GM12872 (cell line): ENCODE results near the gene IGDCC3.

Source experiments
- CTCF ChIP-seq: IDR thresholded peaks from 3 replicates; pipeline ENCODE4 v1.5.1; 2011; ENCODE audit warnings: low read depth, mild to moderate bottlenecking, low read length, moderate library complexity; ENCODE audit not compliant: insufficient read depth

Gene IGDCC3

DNA sequence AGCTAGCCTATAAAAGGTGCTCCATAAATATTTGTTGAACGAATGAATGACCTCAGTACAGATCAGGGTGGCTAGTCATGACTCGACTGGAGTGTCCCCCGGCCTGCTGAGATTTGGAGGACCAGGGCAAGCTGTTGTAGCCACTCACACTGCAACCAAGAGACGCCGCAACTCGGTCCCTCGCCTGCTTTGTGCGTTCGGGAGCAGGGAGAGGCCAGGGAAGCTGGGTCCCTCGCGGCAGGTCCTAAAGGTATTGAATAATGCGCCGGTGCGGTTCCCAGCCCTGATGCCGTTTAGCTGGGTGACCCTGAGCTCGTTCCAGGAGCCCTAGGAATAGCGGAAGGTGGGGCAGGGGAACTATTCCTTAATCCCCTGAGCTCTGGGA, 43.2 kb upstream of the IGDCC3 start:
- TF ChIP-seq CTCF = no peak

GRCh38 chr15:65418596-65418995, 40.8 kb upstream of the IGDCC3 start:
- TF ChIP-seq CTCF = no peak

DNA sequence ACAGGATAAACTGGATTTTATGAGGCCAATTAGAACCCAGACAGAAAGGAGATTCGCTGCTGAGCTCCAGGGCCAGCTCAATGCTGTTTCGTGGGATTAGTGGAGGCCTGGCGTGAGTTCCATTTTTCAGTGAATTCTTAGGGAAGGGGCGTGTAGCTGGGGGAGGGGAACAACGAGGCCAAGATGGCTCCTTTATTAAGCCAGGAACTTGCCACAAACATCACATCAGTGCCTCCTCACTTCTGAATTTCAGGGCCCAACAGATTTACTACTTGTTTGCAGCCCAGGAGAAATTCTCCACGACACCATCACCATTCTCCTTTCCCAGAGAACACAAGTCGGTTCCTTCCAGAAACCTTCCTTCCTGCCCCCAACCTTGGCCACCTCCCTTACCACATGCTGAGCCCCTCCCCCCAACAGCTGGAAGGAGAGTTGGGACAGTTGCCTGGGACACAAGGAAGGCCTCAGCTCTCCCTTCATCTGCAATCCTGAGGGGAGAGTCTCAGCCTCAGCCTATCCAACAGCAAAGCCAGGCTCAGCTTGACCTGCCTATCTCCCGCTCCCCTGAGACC, 39.1 kb upstream of the IGDCC3 start:
- TF ChIP-seq CTCF = no peak

DNA sequence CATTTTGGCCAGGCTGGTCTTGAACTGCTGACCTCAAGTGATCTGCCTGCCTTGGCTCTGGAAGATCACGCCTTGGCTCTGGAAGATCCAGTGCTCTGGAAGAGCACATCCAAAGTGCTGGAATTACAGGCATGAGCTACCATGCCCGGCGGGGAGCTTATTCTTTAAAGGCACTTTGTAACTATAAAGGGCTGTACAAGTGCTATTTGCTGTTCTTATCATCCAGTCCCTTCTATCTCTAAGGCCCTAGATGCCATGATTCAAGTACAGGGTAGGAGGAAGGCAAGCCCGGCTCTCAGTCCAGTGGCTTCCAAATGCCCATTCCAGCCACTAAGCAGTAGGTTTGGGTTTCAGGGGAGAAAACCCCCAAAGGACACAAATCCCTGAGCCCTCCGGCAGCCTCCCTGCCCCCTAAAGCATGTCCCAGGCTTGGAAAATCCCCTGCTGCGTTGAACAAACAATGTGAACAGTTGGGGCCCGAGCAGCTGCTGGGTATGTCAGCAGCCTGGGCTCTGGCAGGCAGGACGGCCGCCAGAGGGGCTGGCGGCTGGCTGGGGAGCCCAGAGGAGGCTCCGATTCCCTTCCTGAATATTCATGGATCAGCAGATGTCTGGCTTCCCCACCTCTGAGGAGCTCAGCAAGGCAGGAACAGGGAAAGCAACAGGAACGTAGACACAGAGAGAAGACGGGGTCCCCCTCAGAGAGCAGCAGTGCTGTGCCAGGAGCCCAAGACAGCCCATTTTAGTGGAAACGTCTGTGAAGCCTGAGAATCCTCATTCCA, 37.2 kb upstream of the IGDCC3 start:
- TF ChIP-seq CTCF = no peak

DNA sequence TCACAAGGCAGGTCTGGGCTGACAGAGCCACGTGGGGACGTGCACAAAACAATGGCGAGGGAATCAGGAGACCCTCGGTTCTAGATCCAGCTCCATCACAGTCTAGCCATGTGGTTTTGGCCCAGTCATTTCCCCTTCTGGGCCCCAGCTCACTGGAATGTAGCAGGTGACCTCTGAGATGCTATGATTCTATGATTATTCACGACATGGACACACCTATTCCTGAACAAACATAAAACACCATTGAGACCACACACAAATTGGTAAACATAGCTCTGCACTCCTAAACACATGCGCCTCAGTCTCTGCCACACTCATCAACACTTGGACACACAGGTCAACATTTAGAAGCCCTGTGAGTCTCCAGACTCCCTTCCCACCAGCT, 36.0 kb upstream of the IGDCC3 start:
- no peak for TF ChIP-seq CTCF

DNA sequence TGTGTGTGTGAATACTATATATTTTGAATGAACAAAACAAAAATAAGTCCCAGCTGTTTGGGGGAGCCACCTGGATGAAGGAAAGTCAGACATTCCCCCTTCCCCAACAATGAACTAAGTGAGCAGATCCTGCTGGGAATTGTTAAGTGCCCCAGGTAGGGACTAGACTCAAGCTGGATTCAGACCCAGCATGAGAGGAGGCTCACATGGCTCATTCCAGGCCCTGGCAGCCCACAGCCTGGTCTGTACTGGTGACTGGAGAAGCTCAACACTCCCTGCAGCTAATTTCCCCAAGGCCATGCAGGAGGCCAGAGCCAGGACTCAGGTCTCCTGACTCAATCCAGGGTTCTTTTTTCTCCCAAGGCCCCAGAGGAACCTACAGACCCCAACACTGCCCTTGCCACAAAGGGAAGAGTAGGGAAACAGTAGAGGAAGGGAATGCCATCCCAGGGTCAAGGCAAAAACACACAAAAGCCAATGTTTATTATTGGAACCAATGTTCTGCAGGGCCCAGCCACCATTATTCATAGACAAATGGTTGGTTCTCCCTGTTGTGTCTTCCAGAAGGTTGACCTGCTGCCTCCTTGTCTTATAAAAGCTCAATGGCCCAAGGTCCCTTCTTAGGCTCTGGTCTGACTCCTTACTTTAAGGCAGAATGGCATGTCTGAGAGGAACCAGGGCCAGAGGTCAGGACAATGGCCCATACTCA, 35.4 kb upstream of the IGDCC3 start:
- TF ChIP-seq CTCF = no peak

DNA sequence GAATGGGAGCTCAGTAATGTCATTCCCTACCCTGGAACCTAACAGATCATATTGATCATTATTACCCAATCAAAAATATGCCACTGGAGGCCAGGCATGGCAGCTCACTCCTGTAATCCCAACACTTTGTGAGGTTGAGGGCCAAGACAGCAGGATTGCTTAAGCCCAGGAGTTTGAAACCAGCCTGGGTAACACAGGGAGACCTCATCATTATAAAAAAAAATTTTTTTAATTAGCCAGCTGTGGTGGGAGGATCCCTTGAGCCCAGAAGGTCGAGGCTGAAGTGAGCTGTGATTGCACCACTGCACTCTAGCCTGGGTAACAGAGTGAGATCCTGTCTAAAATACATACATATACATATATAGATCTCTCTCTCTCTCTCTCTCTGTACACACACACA, 34.8 kb upstream of the IGDCC3 start:
- no peak for TF ChIP-seq CTCF
